Right kidney (tissue), 1 donor: ENCODE data around the gene HTT.

Experiments
- DNase-seq: peaks from one replicate; pipeline ENCODE4 v3.0.0-alpha.2; 2016

HTT gene

GRCh38 chr4:3174371-3175338, 100.2 kb downstream of the HTT start:
- DNase-seq: no peak

GRCh38 chr4:3176367-3177229, 102.1 kb downstream of the HTT start:
- DNase-seq: no peak

GRCh38 chr4:3177426-3177825, 102.9 kb downstream of the HTT start:
- DNase-seq: no peak

- no peak for DNase-seq
Observed at GRCh38 chr4:3177905-3178304, 103.4 kb downstream of the HTT start.

- DNase-seq: no peak
Observed at GRCh38 chr4:3178351-3178750, 103.9 kb downstream of the HTT start.

- no peak for DNase-seq
Observed at GRCh38 chr4:3179126-3179706, 104.7 kb downstream of the HTT start.

GRCh38 chr4:3183008-3183407, 108.5 kb downstream of the HTT start:
- DNase-seq: no peak

- DNase-seq: no peak
Observed at GRCh38 chr4:3184725-3185124, 110.2 kb downstream of the HTT start.

- no peak for DNase-seq
Observed at GRCh38 chr4:3186609-3187008, 112.1 kb downstream of the HTT start.

GRCh38 chr4:3188118-3188517, 113.6 kb downstream of the HTT start:
- no peak for DNase-seq

- no peak for DNase-seq
Observed at GRCh38 chr4:3189459-3189858, 115.0 kb downstream of the HTT start.

- no peak for DNase-seq
Observed at GRCh38 chr4:3190549-3190948, 116.1 kb downstream of the HTT start.

- no peak for DNase-seq
Observed at GRCh38 chr4:3192188-3192587, 117.7 kb downstream of the HTT start.

GRCh38 chr4:3192827-3193226, 118.3 kb downstream of the HTT start:
- no peak for DNase-seq

- DNase-seq: no peak
Observed at GRCh38 chr4:3193531-3194203, 119.2 kb downstream of the HTT start.

GRCh38 chr4:3196670-3197359, 122.3 kb downstream of the HTT start:
- no peak for DNase-seq

GRCh38 chr4:3197366-3198105, 123.1 kb downstream of the HTT start:
- no peak for DNase-seq

GRCh38 chr4:3198906-3199305, 124.4 kb downstream of the HTT start:
- DNase-seq: no peak

GRCh38 chr4:3199653-3200422, 125.4 kb downstream of the HTT start:
- DNase-seq: no peak

- no peak for DNase-seq
Observed at GRCh38 chr4:3200423-3201090, 126.1 kb downstream of the HTT start.
